Chondrocyte (in vitro differentiated cells): ENCODE data around the gene TMEM59L. TPM values are rescaled to one million over a fixed set of nuclear protein-coding genes. Genes with fewer than 3 reads are reported as not detected.

Source experiments
- DNase-seq: peaks from one replicate; pipeline ENCODE4 v3.0.0; 2021; ENCODE audit warnings: mixed read lengths, low spot score
- H3K27ac Mint-ChIP-seq: one replicate; pipeline ENCODE4 v1.8.0; 2021; ENCODE audit warnings: mild to moderate bottlenecking, moderate library complexity, mixed read lengths; ENCODE audit not compliant: unreplicated experiment
- H3K27me3 Mint-ChIP-seq: 2 replicates; pipeline ENCODE4 v1.8.0; 2021; ENCODE audit warnings: low read depth, mixed read lengths
- H3K36me3 Mint-ChIP-seq: 2 replicates; pipeline ENCODE4 v1.8.0; 2021; ENCODE audit warnings: low read depth, mixed read lengths
- H3K4me1 Mint-ChIP-seq: 2 replicates; pipeline ENCODE4 v1.8.0; 2021; ENCODE audit warnings: low read depth, mild to moderate bottlenecking, mixed read lengths
- H3K4me3 Mint-ChIP-seq: one replicate; pipeline ENCODE4 v1.8.0; 2021; ENCODE audit warnings: mild to moderate bottlenecking, moderate library complexity, mixed read lengths; ENCODE audit not compliant: unreplicated experiment
- H3K9me3 Mint-ChIP-seq: 2 replicates; pipeline ENCODE4 v1.8.0; 2021; ENCODE audit warnings: low read depth, mixed read lengths
- CTCF ChIP-seq: fragments of 200-600 bp; sonication (generic); IDR thresholded peaks from 2 replicates; pipeline ENCODE4 v1.5.0; 2021; ENCODE audit warnings: antibody characterized with exemption, mild to moderate bottlenecking, moderate library complexity
- total RNA-seq: library from RNA; stranded (reverse); gene quantifications from 3 replicates; pipeline ENCODE4 v1.2.1, GENCODE V29; 2021

The TMEM59L gene
- total RNA-seq, 1 donor from 2014 or later = 4.8 TPM

DNA sequence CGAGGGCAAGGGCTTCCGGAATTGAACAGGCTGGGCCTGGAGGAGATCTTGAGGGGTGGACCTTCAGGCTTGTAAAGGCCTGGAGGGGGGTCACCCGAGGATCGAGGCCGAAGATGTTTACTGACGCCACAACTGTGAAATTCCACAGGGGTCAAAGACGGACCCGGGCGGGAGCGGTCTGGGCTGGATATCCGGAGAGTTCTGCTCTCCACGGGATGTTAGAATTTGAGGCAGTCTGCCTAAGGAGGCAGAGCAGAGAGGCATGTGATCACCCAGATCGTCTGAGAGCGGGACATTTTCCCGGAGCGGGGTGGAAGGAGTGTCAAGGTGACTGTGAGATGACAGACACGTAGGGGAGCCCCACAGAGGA, 37.3 kb downstream of the TMEM59L start:
- Mint-ChIP-seq H3K27me3 (no peaks in the 10 kb centered on the region), H3K36me3 (no peaks in the 10 kb centered on the region), H3K4me3 (peak overlapping the region; percentile 57), H3K9me3 (no peaks in the 10 kb centered on the region), H3K27ac (peak overlapping the region; percentile 99), H3K4me1 (peaks cover 40% of the 10 kb centered on the region)
- DNase-seq = no peak
- TF ChIP-seq CTCF = no peak

DNA sequence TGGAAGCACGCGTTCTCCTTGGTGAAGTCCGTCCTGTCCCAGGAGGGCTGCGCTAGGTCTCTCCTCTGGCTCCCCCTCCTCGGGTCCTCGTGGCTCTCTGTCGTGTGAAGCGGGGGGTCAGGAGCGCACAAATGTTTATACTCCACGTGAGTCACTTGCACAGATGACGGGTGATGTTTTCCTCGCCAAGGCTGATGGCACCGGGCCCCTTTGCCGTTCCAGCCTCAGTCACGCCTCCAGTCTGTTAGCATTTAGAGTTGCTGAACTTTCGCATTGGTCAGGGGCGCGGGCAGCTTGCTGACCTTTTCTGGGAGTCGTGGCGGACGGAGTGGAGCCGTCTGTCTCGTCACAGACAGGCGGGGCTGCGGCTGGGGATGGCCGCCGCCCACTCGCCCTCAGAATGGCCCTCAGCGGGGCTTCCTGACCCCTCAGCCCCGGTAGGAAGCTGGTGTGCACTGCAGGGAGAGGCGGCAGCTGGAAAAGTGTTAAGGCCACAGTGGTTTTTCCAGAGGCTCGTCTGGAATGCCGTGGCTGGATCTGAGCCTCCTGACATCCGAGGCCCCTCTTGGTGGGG, 37.9 kb downstream of the TMEM59L start:
- peak overlapping the region; percentile 57 for H3K4me3 Mint-ChIP-seq

GRCh38 chr19:18651300-18651699, 38.6 kb downstream of the TMEM59L start:
- no peak for DNase-seq
- Mint-ChIP-seq H3K27ac (peak overlapping the region; percentile 99), H3K36me3 (no peaks in the 10 kb centered on the region), H3K9me3 (no peaks in the 10 kb centered on the region), H3K4me3 (peak overlapping the region; percentile 57), H3K27me3 (no peaks in the 10 kb centered on the region), H3K4me1 (peaks cover 40% of the 10 kb centered on the region)
- no peak for TF ChIP-seq CTCF

More for the DNA sequence above, 37.9 kb downstream of the TMEM59L start:
- Mint-ChIP-seq H3K4me1 (peaks cover 40% of the 10 kb centered on the region), H3K27me3 (no peaks in the 10 kb centered on the region), H3K9me3 (no peaks in the 10 kb centered on the region), H3K27ac (peak overlapping the region; percentile 99), H3K36me3 (no peaks in the 10 kb centered on the region)
- TF ChIP-seq CTCF = peak; percentile 9
- DNase-seq = no peak

- DNase-seq = no peak
- H3K36me3 Mint-ChIP-seq = no peaks in the 10 kb centered on the region
- no peaks in the 10 kb centered on the region for H3K27me3 Mint-ChIP-seq
- H3K27ac Mint-ChIP-seq = no peak overlapping the region
- no peak overlapping the region for H3K4me3 Mint-ChIP-seq
- H3K4me1 Mint-ChIP-seq = peaks cover 41% of the 10 kb centered on the region
- no peaks in the 10 kb centered on the region for H3K9me3 Mint-ChIP-seq
- no peak for TF ChIP-seq CTCF
Measured at GRCh38 chr19:18651733-18652132, 39.1 kb downstream of the TMEM59L start.

GRCh38 chr19:18653853-18654252, 41.2 kb downstream of the TMEM59L start:
- H3K4me3 Mint-ChIP-seq = no peak overlapping the region
- peaks cover 53% of the 10 kb centered on the region for H3K4me1 Mint-ChIP-seq
- H3K27ac Mint-ChIP-seq = no peak overlapping the region

More at GRCh38 chr19:18653853-18654252, 41.2 kb downstream of the TMEM59L start:
- Mint-ChIP-seq H3K27me3 (no peaks in the 10 kb centered on the region), H3K36me3 (no peaks in the 10 kb centered on the region), H3K9me3 (no peaks in the 10 kb centered on the region)
- TF ChIP-seq CTCF = no peak
- no peak for DNase-seq
